ENCODE data around the gene FFAR4. TPM values are rescaled to one million over a fixed set of nuclear protein-coding genes. Genes with fewer than 3 reads are reported as not detected.

The FFAR4 gene
- total RNA-seq, 1 donor, result under 0.01 TPM

DNA sequence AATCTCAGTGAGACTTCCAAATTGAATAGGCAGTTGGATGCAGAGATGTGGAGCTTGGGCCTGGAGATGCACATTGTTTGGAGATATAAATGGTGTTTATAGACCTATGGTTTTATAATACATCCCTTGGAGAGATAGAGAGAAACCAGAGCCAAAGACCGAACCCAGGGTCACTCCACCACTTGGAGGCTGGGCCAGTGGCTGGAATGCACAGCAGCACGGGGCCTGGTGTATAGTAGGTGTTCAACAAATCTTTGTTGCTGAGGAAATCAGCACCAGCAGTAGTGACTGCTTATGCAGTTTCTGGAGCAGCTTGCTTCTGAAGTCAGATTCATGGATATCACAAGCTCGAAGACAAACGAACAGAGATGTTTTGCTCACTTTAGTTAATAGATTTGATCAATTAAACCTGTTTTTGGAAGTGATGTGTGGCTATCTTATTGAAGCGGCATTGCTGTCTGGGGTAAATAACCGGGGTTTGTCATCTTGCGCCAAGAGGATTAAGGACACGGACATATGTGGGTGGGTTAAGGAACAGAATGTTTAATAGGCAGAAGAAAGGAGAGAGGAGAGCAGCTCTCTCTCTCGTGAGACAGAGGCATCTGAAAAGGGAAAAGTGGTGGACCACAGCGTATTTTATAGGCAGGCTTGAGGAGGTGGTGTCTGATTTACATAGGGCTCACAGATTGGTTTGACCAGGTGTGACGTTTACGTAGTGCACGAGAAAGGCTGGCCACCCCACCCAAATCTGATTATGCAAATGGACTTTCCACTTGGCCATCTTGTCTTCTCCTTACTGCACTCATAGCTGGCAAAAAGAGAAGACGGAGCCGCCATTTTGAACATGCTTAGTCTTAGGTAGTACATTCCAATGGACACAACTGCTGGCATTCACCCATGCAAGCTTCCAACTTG, 23.4 kb downstream of the FFAR4 start:
- no peaks in the 10 kb centered on the region for H3K4me1 ChIP-seq (ENCODE audit: insufficient read depth, low read length)

DNA sequence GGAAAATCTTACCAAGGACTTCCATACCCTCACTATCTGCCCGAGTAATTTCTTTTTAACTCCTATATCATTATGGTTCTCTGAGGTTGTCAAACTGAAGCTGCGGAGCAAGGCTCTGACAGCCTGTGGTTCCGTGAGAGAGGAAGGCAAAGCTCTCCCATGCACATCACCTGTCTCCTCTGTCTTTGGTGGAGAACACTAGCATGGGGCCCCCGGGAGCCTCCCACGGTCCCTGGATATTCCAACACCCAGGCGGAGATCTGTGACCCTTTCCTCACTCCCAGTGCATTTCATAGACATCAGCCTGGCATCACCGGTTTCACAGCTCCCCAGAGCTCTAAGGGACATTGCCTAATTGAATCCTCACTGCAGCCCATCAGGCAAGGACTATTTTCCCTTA, 24.2 kb downstream of the FFAR4 start:
- Histone ChIP-seq H3K4me3 (ENCODE audit: low read length) (no peak overlapping the region), H3K27me3 (ENCODE audit: insufficient read depth, low read length) (no peaks in the 10 kb centered on the region), H3K4me1 (ENCODE audit: insufficient read depth, low read length) (no peaks in the 10 kb centered on the region), H3K9me3 (ENCODE audit: low read depth, low read length) (no peaks in the 10 kb centered on the region)

More for the DNA sequence above, 23.4 kb downstream of the FFAR4 start:
- Histone ChIP-seq H3K9me3 (ENCODE audit: low read depth, low read length) (no peaks in the 10 kb centered on the region), H3K27me3 (ENCODE audit: insufficient read depth, low read length) (no peaks in the 10 kb centered on the region), H3K4me3 (ENCODE audit: low read length) (no peak overlapping the region)

DNA sequence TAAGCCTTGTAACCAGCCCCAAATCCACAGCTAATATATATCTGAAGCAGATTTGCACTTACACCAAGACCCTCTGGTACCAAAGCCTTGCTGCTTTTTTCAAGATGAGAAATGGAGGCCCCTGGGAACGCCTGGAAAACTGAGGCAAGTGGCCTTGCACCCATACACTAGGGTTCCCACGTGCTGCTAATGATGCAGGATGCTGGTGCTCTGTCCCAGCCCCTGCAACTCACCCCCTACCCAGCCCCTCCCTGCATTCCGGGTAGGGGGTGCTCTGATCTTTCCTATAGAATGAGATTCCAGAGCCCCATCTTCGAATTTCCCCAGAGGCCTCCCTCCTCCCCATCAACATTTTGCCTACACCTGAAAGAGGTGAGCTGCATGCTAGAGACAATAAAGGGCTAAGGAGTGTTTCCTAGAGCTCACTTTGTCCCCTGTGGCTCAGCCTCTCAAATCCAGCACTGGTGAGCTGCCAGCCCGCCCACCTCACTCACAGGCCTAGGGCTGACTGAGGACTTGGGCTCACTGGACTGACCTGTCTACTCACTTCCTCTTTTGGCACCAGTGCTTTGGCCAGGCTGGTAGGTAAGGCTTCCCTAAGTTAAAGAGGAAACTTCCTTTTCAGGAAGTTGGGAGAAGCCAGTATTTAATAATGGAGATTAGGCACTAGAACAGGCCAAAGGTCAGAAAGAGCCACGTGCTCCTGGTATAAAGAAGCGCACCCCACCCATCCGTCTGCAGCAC, 24.8 kb downstream of the FFAR4 start:
- no peaks in the 10 kb centered on the region for H3K9me3 ChIP-seq (ENCODE audit: low read depth, low read length)
- H3K27me3 ChIP-seq (ENCODE audit: insufficient read depth, low read length), result no peaks in the 10 kb centered on the region

DNA sequence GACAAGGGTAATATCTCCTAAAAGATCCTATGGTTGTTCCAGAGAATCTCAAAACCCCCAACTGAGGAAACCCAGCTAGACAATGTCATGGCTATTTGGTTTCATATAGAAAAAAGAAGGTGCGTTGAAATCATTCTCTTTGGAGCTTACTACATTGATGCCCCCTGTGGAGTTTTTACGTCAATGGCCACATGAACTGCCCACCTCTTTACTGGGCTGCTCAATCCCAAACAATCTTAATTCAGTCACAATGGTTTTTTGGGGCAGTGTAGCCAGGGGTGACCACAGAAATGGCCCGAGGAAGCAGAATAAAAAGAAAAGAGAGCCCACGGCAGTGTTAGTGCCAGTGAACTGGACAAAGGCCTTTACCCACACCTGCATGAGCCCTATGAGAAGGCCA, 26.8 kb downstream of the FFAR4 start:
- no peaks in the 10 kb centered on the region for H3K27me3 ChIP-seq (ENCODE audit: insufficient read depth, low read length)
- no peaks in the 10 kb centered on the region for H3K4me1 ChIP-seq (ENCODE audit: insufficient read depth, low read length)
- no peaks in the 10 kb centered on the region for H3K9me3 ChIP-seq (ENCODE audit: low read depth, low read length)
- no peak overlapping the region for H3K4me3 ChIP-seq (ENCODE audit: low read length)

More for the DNA sequence above, 24.8 kb downstream of the FFAR4 start:
- Histone ChIP-seq H3K4me3 (ENCODE audit: low read length) (no peak overlapping the region), H3K4me1 (ENCODE audit: insufficient read depth, low read length) (no peaks in the 10 kb centered on the region)

DNA sequence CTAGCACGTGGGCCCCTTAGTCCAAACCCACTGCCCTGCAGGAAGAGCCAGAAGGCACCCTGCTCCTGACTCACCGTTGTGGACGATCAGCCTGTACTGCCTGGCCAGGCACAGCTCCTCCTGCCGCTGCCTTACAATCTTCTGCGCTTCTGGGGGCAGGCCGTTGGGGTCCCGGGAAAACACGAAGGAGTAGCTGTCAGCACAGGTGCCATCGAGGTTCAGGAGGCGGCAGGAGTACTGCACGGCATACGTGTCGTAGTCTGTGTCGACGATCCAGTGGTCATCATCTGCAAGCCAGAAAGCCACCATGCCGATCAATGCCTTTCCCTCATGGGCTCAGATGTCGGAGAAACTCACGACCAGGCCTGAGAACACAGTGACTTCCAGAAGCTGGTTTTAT, 27.3 kb downstream of the FFAR4 start:
- H3K9me3 ChIP-seq (ENCODE audit: low read depth, low read length), result no peaks in the 10 kb centered on the region
- no peaks in the 10 kb centered on the region for H3K4me1 ChIP-seq (ENCODE audit: insufficient read depth, low read length)
- H3K27me3 ChIP-seq (ENCODE audit: insufficient read depth, low read length), result no peaks in the 10 kb centered on the region
- H3K4me3 ChIP-seq (ENCODE audit: low read length), result no peak overlapping the region

- Histone ChIP-seq H3K4me3 (ENCODE audit: low read length) (no peak overlapping the region), H3K9me3 (ENCODE audit: low read depth, low read length) (no peaks in the 10 kb centered on the region), H3K4me1 (ENCODE audit: insufficient read depth, low read length) (no peaks in the 10 kb centered on the region), H3K27me3 (ENCODE audit: insufficient read depth, low read length) (no peaks in the 10 kb centered on the region)
Observed at GRCh38 chr10:93594518-93594917, 28.1 kb downstream of the FFAR4 start.

DNA sequence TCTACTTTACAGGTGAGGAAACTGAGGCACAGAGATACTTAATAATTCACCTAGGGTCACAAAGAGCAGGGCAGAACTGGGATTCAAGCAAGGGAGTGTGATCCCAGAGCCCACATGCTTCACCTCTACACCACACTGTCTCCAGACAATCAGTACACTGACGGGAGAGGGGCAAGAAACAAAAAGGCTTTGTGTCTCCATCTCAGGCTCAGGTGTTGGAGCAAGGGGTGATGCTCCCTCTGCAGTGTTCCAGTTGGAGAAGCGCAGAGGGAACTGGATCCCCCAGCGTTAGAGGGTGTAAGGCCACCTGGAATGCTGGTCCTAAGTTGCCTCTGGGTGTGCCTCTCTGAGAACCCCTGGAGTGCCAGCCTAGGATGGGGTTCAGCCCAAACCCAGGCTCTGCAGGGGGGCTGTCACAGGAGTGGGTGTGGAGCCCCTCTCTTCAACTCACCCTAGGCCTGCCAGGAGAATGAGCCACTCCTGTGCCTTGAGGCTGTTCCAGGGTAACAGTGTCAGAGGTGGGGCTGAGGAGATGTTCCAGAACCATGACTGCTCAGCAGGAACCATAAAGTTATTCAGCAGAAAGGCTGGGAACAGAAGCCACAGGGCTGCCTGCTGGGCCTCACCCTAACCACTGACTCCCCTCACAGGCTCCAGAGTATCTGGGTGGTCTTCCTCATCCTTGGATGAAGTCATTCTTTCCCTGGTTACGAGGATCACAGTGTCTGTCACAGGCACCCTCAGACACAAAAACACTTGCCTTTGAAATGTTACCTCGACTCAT, 29.1 kb downstream of the FFAR4 start:
- no peaks in the 10 kb centered on the region for H3K4me1 ChIP-seq (ENCODE audit: insufficient read depth, low read length)
- no peak overlapping the region for H3K4me3 ChIP-seq (ENCODE audit: low read length)
- H3K9me3 ChIP-seq (ENCODE audit: low read depth, low read length), result no peaks in the 10 kb centered on the region
- H3K27me3 ChIP-seq (ENCODE audit: insufficient read depth, low read length), result peaks cover 9% of the 10 kb centered on the region

GRCh38 chr10:93596539-93596938, 30.1 kb downstream of the FFAR4 start:
- Histone ChIP-seq H3K9me3 (ENCODE audit: low read depth, low read length) (no peaks in the 10 kb centered on the region), H3K27me3 (ENCODE audit: insufficient read depth, low read length) (peaks cover 13% of the 10 kb centered on the region), H3K4me3 (ENCODE audit: low read length) (no peak overlapping the region), H3K4me1 (ENCODE audit: insufficient read depth, low read length) (peaks cover 4% of the 10 kb centered on the region)

DNA sequence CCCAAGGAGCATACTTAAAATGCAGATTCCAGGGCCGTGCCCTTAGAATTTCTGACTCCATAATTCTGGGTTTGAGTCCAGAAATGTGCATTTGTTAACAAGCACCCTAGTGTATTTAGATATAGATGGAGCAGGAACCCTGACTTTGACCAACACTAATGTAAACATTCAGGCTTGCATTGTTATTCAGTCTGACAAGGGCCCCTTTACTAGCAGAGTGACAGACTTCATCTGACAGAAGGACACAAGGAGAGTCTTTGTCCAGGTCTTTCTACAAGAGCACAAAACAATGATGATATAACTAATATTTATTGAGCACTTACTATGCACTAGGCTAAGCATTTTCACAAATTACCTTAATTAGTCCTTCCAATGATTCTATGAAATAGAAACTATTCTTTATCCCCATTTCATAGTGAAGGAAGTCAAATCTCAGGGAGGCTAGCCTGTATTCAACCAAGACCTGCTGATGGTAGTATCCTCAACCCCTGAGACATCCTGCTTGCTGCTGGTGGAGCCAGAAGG, 30.7 kb downstream of the FFAR4 start:
- Histone ChIP-seq H3K27me3 (ENCODE audit: insufficient read depth, low read length) (peaks cover 19% of the 10 kb centered on the region), H3K9me3 (ENCODE audit: low read depth, low read length) (no peaks in the 10 kb centered on the region), H3K4me1 (ENCODE audit: insufficient read depth, low read length) (peaks cover 4% of the 10 kb centered on the region), H3K4me3 (ENCODE audit: low read length) (no peak overlapping the region)

DNA sequence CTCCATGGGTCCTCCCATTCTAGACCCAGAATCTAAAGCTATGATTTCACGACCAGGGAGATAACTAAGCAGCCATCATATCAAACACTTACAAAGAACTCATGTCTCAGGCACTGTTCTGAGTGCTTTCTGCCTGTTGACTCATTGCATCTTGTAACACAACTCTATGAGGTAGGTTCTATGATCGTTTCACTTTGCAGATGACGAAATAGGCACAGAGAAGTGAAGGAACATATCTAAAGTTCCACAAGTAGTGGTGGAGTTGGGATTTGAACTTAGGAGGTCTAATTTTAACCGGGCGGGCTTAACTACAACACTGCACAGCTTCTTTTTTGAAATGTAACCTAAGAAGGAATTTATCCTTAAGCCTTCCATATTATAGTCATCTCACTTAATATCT, 31.7 kb downstream of the FFAR4 start:
- Histone ChIP-seq H3K4me1 (ENCODE audit: insufficient read depth, low read length) (peaks cover 4% of the 10 kb centered on the region), H3K4me3 (ENCODE audit: low read length) (no peak overlapping the region), H3K9me3 (ENCODE audit: low read depth, low read length) (no peaks in the 10 kb centered on the region), H3K27me3 (ENCODE audit: insufficient read depth, low read length) (peaks cover 29% of the 10 kb centered on the region)

GRCh38 chr10:93599335-93599734, 32.9 kb downstream of the FFAR4 start:
- Histone ChIP-seq H3K9me3 (ENCODE audit: low read depth, low read length) (no peaks in the 10 kb centered on the region), H3K27me3 (ENCODE audit: insufficient read depth, low read length) (peaks cover 40% of the 10 kb centered on the region), H3K4me1 (ENCODE audit: insufficient read depth, low read length) (peaks cover 4% of the 10 kb centered on the region)

GRCh38 chr10:93599778-93600177, 33.3 kb downstream of the FFAR4 start:
- H3K27me3 ChIP-seq (ENCODE audit: insufficient read depth, low read length), result peaks cover 44% of the 10 kb centered on the region
- H3K4me1 ChIP-seq (ENCODE audit: insufficient read depth, low read length), result peaks cover 4% of the 10 kb centered on the region
- no peaks in the 10 kb centered on the region for H3K9me3 ChIP-seq (ENCODE audit: low read depth, low read length)
- H3K4me3 ChIP-seq (ENCODE audit: low read length), result no peak overlapping the region

More at GRCh38 chr10:93599335-93599734, 32.9 kb downstream of the FFAR4 start:
- no peak overlapping the region for H3K4me3 ChIP-seq (ENCODE audit: low read length)

DNA sequence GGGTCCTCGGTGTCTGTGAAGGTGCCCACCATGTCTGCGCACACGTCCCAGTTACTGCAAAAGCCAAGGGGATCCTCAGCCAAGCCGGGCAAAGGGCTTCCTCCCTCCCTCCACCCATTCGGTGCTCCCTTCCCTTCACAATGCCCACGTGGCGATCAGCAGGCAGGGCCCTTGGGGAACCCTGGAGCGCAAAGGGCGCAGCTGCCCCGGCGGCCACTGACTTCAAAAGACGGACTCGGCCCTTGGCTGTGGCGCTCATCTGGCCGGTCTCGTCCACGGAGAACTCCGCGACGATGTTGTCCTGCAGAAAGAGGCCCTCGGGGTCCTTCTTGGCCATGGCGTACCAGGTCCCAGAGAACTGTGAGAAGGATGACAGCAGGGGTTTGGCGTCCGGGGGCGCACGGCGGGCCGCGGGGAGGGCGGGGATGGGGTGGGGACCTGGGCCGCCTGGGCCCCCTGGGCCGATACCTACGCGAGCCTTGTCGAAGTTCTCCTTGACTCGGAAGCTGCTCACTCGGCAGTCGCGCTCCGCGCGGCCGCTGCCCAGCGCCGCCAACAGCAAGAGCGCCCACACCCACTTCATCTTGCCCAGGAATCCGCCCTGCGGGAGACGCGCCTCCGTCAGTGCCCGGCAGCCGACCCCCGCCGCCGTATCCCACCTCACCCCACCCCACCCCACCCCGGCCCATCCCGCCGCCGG, 34.1 kb downstream of the FFAR4 start:
- Histone ChIP-seq H3K4me1 (ENCODE audit: insufficient read depth, low read length) (peaks cover 4% of the 10 kb centered on the region), H3K9me3 (ENCODE audit: low read depth, low read length) (no peaks in the 10 kb centered on the region), H3K27me3 (ENCODE audit: insufficient read depth, low read length) (peaks cover 44% of the 10 kb centered on the region), H3K4me3 (ENCODE audit: low read length) (no peak overlapping the region)

DNA sequence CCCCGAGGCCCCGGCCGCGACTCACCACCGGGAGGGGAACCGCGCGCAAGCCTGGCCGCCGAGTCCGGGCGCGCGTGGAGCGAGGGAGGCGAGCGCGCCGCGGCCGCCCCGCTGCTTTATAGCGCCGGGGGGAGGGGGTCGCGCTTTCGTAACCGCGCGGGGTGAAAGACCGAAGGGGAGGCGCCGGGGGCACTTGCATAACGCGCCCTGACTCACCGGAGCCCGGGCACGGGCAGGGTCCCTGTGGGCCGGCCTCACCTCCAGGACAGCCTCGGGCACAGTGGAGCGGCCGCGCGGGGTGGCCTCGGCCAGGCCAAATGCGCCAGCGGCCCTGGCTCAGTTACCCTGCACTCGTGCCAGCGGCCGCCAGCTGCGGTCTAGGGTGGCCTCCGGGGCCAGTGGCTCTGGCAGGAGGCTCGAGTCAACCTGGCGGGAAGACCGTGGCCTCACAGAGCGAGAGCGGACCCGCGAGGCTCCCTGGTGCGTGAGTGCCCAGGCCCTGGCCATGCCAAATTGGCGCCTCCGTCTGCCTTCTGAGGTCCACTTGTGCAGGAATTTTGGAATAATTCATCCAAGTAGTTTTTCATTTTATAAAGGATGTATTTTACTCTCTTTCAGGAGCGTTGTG, 34.8 kb downstream of the FFAR4 start, which contains the start of gene RBP4:
RBP4 (minus strand) TSS at position 90 of the 628 bp plus-strand sequence. CDS start 207 bp downstream, outside the sequence.
- no peak within 1 kb of the TSS for H3K4me3 ChIP-seq (ENCODE audit: low read length)
- peaks cover 4% of the 10 kb centered on the region for H3K4me1 ChIP-seq (ENCODE audit: insufficient read depth, low read length)
- H3K9me3 ChIP-seq (ENCODE audit: low read depth, low read length), result no peaks in the 10 kb centered on the region
- peaks cover 47% of the 10 kb centered on the region for H3K27me3 ChIP-seq (ENCODE audit: insufficient read depth, low read length)
